Activated CD4-positive, CD25-positive, alpha-beta regulatory T cell treated with anti-CD3 and anti-CD28 coated beads, Interleukin-2, amount 50 U/mL, for 24 hours (primary cell): ENCODE results near the gene CYB561D1.

Experiments
- ATAC-seq, 2 donors: fragments of 150-1000 bp; cut with Tn5 transposase; one replicate each; pipeline ENCODE4 v1.10.0; 2021; ENCODE audit warnings: mild to moderate bottlenecking in 1 of 2, moderate library complexity in 1 of 2

Gene CYB561D1

DNA sequence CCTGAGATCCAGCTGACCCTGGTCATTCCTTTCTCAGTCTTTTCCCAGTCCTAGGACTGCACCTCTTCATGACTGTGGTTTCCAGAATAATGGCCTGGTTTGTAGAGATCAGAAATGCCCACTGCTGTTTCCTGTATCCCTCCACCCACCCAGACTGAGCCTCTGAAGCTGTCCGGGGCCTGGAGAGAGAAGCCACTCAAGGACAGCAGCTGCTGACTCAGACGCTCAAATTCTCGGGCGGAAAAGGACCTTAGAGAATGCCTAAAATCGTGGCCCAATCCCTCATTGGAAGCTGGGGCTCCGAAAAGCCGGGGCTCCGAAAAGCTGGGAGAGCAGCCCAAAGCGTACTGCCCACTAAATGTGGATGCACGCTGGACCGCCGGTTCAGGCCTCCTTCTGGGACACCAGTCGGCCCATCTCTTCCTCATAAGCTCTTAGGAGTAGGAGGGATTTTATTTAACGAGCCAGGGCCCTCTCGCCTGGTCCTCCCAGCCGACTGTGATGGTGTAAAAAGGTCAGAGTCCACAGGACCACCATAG is 38.0 kb downstream of the CYB561D1 start:
- ATAC-seq = no peak

- ATAC-seq = peak; percentile 88 to 90
These were observed 38.7 kb downstream of the CYB561D1 start for GRCh38 chr1:109532365-109533136.

GRCh38 chr1:109534307-109534858 is 40.5 kb downstream of the CYB561D1 start:
- no peak for ATAC-seq

GRCh38 chr1:109535481-109535880 is 41.6 kb downstream of the CYB561D1 start:
- no peak for ATAC-seq

DNA sequence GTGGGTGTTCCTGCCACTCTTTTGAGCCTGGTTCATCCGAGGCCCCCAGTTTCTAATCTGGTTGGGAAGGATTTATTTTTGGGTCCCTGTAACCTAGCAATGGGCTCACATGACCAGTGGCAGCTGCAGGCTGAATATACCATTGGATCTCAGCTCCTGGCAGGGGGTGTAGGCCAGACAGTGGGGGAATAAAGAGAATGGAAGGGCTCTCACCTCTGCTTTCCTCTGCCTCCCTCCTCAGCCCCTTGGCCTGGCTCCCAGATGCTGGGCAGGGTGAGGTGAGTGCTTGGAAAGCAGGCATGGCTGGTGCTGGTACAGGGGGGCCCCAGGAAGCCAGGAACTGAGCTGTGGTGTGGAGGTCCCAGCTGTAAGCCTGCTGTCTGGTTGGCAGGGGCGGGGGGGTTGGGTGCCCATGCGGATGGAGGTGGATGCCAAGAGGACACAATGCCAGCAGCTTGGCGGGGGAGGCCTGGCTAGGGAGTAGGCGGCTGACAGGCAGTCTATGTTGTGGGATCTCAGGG is 42.1 kb downstream of the CYB561D1 start:
- no peak for ATAC-seq

GRCh38 chr1:109537450-109538178 is 43.7 kb downstream of the CYB561D1 start:
- ATAC-seq = no peak

DNA sequence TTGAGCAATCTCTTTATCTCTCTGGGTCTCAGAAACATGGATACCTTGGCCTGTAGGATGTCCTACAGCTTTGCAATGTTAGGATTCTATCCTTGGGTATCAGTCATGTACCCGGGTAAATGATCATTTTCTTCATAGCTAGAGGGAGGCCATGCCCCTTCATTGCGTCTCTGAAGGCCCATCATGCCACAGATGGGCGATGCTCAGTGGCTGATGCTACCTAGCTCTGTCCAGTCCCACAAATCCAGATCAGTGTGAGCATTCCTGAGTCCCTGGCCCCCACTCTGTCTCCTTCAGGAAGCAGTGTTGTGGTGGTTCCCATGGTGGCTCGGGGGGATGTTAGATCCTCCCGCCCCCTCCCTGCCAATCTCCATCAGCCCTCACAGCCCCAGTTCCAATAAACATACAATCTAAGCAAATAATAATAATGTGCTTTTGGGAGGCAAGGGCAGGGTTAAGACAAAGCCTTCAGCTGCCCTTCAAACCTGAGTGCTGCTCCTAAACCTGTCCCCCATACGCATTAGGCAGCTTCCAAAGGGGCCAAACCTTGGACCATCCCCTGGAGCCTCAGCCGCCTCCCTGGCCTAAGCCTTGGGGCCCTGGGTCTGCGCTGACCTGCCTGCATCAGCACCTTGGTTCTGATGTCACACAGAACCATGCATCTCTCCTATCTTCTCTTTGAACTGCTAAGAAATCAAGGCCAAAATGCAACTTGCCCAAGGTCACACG is 45.1 kb downstream of the CYB561D1 start:
- ATAC-seq = no peak

DNA sequence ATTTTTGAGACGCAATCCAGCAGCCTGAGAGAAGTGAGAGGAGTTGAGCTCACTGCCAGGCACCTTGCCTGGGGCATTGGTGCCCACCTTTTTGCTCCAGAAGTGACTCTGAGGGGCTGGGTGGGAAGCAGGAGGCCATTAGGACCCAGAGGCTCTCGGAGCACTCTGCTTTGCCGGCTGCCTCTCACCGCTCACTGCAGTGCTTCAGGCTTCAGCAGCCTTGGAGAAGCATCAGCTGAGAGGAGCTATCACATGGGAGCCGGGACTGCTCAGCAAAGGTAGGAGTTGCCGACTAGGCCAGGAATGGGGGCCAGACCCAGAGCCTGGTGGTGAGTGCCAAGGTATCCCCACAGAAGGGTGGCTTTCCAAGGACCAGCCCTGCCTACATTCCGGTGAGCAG is 45.8 kb downstream of the CYB561D1 start, which contains the start of gene GPR61:
Gene GPR61, plus strand, starts transcription at position 197 of the 400 bp plus-strand sequence. CDS start 3,151 bp downstream, outside the sequence.
- no peak for ATAC-seq

- ATAC-seq = no peak
These were observed 47.2 kb downstream of the CYB561D1 start for GRCh38 chr1:109541102-109541501.

DNA sequence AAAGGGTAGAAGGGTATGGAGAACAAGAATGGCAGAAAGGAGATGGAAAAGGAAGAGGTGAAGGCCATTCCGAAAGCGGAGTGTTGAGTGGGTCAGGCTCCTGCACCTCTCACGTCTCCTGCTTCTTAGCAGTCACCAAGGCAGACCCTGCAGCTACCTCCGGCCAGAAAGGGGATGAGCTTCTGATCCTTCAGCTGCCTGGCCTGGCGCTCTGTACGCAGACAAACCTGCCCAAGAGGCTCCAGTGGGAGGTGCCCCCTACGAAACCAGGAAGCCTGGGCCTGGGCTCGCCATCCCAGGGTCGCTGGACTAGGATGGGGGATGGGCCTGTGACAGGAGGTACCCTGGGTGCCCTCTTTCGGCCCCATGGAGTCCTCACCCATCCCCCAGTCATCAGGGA is 48.8 kb downstream of the CYB561D1 start:
- ATAC-seq = no peak

DNA sequence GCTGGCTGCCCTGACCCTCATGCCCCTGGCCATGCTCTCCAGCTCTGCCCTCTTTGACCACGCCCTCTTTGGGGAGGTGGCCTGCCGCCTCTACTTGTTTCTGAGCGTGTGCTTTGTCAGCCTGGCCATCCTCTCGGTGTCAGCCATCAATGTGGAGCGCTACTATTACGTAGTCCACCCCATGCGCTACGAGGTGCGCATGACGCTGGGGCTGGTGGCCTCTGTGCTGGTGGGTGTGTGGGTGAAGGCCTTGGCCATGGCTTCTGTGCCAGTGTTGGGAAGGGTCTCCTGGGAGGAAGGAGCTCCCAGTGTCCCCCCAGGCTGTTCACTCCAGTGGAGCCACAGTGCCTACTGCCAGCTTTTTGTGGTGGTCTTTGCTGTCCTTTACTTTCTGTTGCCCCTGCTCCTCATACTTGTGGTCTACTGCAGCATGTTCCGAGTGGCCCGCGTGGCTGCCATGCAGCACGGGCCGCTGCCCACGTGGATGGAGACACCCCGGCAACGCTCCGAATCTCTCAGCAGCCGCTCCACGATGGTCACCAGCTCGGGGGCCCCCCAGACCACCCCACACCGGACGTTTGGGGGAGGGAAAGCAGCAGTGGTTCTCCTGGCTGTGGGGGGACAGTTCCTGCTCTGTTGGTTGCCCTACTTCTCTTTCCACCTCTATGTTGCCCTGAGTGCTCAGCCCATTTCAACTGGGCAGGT is 49.5 kb downstream of the CYB561D1 start:
- ATAC-seq = no peak

DNA sequence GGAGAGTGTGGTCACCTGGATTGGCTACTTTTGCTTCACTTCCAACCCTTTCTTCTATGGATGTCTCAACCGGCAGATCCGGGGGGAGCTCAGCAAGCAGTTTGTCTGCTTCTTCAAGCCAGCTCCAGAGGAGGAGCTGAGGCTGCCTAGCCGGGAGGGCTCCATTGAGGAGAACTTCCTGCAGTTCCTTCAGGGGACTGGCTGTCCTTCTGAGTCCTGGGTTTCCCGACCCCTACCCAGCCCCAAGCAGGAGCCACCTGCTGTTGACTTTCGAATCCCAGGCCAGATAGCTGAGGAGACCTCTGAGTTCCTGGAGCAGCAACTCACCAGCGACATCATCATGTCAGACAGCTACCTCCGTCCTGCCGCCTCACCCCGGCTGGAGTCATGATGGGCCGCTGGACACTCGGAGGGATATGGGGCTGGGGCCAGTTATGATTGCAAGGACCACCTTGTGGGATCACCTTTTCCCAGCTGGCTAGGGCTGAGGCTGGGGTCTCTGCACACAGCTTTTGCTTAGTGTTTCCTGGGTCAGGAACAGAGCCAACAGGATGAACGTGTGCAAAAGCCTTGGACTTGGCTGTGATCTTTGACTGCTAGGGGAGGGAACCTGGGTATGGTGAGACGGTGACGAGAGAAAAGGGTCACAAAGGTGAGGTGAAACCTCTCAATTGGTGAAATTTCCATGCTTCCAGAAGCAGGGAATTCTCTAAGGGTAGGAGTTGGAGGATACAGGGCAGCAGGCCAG is 50.3 kb downstream of the CYB561D1 start:
- ATAC-seq = no peak

DNA sequence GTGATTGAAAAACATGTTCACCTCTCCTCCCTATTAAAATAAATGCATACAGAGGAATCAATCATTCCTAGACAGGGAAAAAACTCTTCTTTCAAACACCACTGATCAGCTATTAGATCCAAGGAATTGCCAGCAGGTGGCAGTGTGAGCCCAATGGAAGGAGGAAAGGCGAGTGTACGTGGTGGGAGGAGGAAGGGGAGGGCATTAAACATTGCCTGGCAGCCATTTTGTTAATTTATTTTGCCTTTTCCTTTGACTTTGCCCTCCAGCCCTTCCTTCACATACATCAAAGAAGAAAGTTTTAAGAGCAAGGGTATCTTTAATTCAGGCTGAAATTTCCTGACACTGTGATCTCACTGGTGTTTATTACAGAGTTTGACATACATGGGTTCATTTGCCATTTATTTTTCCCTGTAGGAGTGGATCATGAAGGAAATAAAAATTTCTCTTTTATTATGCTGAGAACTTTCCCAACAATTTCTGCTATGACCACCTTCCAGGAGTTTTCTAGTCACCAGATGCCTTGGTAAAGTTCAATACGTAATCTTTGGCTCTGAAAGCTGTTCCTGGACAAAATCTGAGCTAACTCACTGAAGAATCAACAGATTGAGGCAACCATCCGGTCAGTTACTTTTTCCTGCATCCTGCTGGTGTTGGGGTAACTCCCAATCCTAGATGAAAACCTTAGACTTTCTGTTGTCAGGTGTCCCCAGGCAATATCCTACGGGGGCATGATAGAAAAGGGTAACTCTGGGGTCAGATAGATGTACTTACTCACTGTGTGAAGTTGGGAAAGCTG is 52.6 kb downstream of the CYB561D1 start:
- ATAC-seq = peak; percentile 40 to 42

DNA sequence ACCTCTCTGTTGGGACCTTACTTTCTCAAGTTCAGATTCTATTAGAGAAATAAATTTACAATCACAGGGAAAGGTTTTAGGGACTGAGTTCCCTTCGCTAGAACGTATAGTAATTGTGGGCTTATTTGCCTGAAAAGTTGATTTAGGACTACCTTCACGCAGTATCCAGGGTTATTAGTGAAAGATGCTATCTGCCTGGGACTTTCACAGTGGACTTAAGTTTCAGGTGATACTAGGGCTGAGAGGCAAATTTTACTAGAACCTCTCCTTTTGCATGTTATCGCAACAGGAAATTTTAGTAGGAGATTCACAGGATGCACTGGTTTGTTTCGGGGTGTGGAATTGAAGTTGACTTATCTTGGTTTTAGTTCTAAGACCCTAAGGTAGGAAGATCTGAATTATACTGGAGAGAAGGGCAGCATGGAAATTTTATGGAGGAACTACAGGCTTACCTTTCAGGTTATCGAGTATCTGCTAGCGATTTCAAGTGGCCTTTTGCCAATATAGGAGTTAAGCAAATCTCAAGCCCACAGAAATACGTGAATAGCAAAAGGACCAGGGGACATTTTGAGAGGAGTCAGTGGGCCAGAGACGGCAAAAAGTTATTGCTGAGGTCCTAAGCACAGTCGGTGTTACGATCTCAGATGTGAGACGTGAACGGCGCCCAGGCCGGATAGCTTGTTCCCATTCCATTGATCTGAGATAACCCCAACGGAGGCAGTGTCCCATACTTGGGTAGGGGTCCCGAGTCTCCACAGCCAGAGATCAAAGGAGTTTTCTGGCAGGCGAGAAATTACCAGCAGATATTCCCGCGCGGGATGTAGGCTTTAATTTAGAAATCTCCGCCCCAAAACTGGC is 53.8 kb downstream of the CYB561D1 start:
- ATAC-seq = no peak

DNA sequence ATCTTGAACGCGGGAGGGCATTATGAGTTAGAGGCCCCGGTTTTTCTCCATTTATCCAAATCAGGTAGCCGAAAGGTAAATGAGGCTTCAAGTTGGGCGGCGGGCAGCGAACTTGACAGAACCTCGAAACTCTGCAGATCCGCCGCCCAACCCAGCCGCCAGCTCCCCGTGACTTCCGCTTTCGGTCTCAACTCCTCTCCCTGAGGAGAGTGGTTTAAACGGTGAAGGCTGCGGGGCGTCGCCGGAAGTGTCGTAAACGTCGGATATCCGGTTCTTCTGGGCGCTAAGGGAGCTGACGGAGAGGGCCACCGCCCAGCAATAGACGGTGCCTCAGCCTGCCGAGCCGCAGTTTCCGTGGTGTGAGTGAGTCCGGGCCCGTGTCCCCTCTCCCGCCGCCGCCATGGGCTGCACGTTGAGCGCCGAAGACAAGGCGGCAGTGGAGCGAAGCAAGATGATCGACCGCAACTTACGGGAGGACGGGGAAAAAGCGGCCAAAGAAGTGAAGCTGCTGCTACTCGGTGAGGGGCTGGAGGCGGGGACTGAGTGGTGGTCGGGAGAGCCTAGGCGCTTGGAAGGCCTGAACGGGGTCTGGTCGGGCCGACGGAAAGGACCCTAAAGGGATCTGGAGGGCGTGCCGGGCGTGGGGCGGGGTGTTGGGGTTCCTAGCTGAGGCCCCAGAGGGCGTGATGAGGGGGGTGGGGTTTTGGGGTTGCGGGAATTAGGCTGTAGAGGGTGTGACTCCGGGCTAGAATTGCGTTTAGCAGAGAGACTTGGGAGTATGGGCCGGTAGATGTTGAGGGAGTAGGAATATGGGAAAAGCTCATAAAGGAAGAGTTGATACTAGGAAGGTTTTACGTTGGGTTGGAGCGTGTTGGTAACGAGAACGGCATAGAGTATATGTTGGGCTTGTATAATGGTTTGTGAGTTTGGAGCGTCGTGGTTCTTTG is 54.7 kb downstream of the CYB561D1 start, which contains the start of gene GNAI3:
Gene GNAI3, plus strand, starts transcription at position 295 of the 947 bp plus-strand sequence. Its CDS starts 106 bp downstream, at position 401.
- peak; percentile 97 to 98 for ATAC-seq
